Activated naive CD4-positive, alpha-beta T cell treated with anti-CD3 and anti-CD28 coated beads for 36 hours (primary cell): ENCODE measurements around the gene ZDHHC22. TPM values are rescaled to one million over a fixed set of nuclear protein-coding genes. Genes with fewer than 3 reads are reported as not detected.
"Not testable (repeated sequence)": the region's sequence is repeated elsewhere in the genome, so short reads cannot be mapped to it uniquely, and the experiment has no call there.

Experiments used
- CTCF ChIA-PET: fragments of 350-600 bp; sonication (Branson Sonifier 250); formaldehyde crosslinking; loops from one replicate; lab custom pipeline; 2021; ENCODE audit warnings: antibody characterized with exemption; lab: Charles Lee
- DNase-seq: peaks from one replicate; pipeline ENCODE4 v3.0.0-alpha.2; 2020
- H3K27ac Mint-ChIP-seq: one replicate; pipeline ENCODE4 v1.8.0; 2021; ENCODE audit warnings: mild to moderate bottlenecking, mixed read lengths
- H3K27me3 Mint-ChIP-seq: one replicate; pipeline ENCODE4 v1.8.0; 2021; ENCODE audit warnings: low read depth, mixed read lengths
- H3K36me3 Mint-ChIP-seq: one replicate; pipeline ENCODE4 v1.8.0; 2021; ENCODE audit warnings: low read depth, mixed read lengths
- H3K4me1 Mint-ChIP-seq: one replicate; pipeline ENCODE4 v1.8.0; 2021; ENCODE audit warnings: low read depth, mixed read lengths
- H3K4me3 Mint-ChIP-seq: one replicate; pipeline ENCODE4 v1.8.0; 2021; ENCODE audit warnings: mild to moderate bottlenecking, moderate library complexity, mixed read lengths
- H3K9me3 Mint-ChIP-seq: one replicate; pipeline ENCODE4 v1.8.0; 2021; ENCODE audit warnings: mixed read lengths
- intact Hi-C: fragments of 100-400 bp; cut with micrococcal nuclease; formaldehyde crosslinking; loops from one replicate; pipeline ENCODE4 v1.15.1; 2023
- total RNA-seq, 2 experiments: library from RNA; stranded (reverse); gene quantifications; one replicate each; pipeline ENCODE4 v1.2.3, GENCODE V29; 2021

Gene ZDHHC22
- total RNA-seq, 2 experiments from 2014 or later = not detected

DNA sequence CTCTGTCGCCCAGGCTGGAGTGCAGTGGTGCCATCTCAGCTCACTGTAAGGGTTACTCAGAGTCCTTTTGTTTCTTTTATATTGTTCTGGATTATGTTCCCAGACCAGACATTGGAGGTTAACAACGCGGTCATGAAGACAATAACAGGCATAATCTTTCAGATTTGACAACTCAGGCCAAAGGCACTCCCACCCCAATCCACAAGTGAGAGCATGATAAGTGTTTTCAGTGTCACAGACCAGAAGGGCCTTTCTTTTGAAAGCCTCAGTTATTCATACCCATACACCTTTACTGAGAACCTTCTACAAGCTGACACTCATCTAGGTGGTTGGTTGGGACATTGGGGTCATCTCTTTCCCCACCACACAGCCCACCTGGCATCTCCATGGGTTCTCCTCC, 37.1 kb upstream of the ZDHHC22 start:
- CTCF ChIA-PET = interaction anchor here (0.7 to 1.1 kb wide), 2 partner anchors 12 to 26 kb away, joined by 3 read pairs; no protein-coding TSS in a partner anchor
- Mint-ChIP-seq H3K27me3 (peaks cover 31% of the 10 kb centered on the region), H3K27ac (no peak overlapping the region), H3K36me3 (no peaks in the 10 kb centered on the region), H3K4me3 (no peak overlapping the region), H3K4me1 (peaks cover 11% of the 10 kb centered on the region), H3K9me3 (no peaks in the 10 kb centered on the region)
- DNase-seq = no peak
- intact Hi-C loops = no loop called here

DNA sequence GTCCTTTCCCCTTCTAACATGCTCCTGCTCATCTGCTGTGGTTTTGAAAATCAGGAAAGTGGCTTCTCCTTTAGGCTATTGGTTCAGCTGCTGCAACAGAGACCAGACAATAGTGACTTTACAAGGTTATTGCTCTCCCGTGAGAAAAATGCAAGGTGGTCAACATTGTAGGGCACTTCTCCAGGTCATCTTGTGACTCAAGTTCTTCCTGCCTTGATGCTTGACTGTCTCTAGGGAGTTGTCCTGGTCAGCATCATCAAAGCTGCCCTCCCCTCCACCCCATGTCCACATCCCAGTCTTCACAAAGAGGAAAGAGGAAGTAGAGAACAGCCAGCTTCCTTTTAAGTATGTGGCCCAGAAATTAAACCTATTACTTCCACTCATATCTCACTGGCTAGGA, 36.1 kb upstream of the ZDHHC22 start:
- DNase-seq = no peak
- Mint-ChIP-seq H3K27ac (no peak overlapping the region), H3K36me3 (no peaks in the 10 kb centered on the region), H3K27me3 (peaks cover 31% of the 10 kb centered on the region), H3K9me3 (no peaks in the 10 kb centered on the region), H3K4me3 (no peak overlapping the region), H3K4me1 (peaks cover 8% of the 10 kb centered on the region)
- intact Hi-C loops = no loop called here
- CTCF ChIA-PET = interaction anchor here (0.7 kb wide), 1 partner anchor 13 kb away, joined by 3 read pairs; no protein-coding TSS in a partner anchor

DNA sequence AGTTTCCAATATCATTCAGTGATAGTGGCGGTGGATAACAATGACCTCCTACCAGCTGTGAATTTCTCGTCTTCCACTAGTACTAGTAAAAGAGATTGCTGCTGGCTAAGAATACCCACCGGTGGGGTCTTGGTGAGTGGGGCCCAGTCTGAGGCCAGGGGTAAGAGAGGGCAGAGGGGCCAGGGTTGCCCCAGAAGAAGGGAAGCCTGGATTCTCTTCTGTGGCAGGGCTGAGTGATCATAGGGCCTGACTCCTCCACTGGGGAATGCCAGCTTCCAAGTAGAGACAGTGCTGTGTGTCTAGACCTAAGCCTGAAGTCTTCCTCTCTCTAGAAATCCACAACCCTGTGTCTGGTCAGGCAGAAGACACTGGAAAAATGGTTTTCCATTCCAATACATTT, 34.3 kb upstream of the ZDHHC22 start:
- Mint-ChIP-seq H3K9me3 (peaks cover 1% of the 10 kb centered on the region), H3K27me3 (peaks cover 23% of the 10 kb centered on the region), H3K4me3 (no peak overlapping the region), H3K27ac (no peak overlapping the region), H3K4me1 (no peaks in the 10 kb centered on the region), H3K36me3 (no peaks in the 10 kb centered on the region)
- intact Hi-C loops = no loop called here
- no peak for DNase-seq
- CTCF ChIA-PET = no interaction called here

DNA sequence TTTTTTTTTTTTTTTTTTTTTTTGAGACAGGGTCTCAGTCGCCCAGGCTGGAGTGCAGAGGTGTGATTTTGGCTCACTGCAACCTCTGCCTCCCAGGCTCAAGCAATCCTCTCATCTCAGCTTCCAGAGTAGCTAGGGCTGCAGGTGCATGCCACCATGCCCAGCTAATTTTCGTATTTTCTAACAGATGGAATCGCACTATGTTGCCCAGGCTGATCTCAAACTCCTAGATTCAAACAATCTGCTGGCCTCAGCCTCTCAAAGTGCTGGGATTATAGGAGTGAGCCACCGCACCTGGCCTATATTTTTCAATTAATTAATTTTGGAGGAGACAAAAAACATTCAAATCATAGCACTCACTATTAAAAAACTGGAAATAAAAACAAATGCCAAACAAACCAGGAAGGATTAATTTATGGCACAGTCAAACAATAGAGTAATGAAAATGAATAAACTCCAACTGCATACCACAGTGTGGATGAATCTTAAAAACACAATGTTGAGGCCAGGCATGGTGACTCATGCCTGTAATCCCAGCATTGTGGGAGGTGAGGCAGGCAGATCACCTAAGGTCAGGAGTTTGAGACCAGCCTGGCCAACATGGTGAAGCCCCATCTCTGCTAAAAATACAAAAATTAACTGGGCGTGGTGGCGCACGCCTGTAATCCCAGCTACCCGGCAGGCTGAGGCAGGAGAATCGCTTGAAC, 32.5 kb upstream of the ZDHHC22 start:
- H3K4me3 Mint-ChIP-seq, H3K4me1 Mint-ChIP-seq, H3K9me3 Mint-ChIP-seq, DNase-seq, H3K36me3 Mint-ChIP-seq, H3K27ac Mint-ChIP-seq, intact Hi-C loops: not testable (repeated sequence)
- H3K27me3 Mint-ChIP-seq = peaks cover 10% of the 10 kb centered on the region
- CTCF ChIA-PET = interaction anchor here (1.3 kb wide), 1 partner anchor 141 kb away, joined by 4 read pairs; no protein-coding TSS in a partner anchor

DNA sequence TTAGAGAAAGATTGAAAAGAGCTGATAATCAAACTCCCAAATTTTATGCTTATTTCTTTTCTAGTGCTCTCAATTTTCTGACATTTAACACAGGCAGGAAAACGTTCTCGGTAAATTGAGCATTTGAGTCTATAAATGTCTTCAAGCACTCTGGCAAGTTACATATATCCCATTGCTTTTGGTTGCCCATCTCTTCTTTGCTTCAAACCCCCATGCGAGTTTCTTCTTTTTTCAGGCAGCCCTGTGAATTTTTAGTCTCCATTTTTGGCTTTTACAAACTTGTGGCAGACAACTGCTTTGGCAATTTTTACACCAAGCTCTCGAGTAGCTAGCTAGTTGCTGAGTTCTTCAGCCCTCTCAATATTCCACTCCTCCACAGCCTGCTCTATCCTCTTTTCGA, 31.3 kb upstream of the ZDHHC22 start:
- no peak overlapping the region for H3K4me3 Mint-ChIP-seq
- intact Hi-C loops = no loop called here
- CTCF ChIA-PET = interaction anchor here (0.6 to 1.5 kb wide), 4 partner anchors 18 to 772 kb away, joined by 3 to 5 read pairs (median 4); no protein-coding TSS in a partner anchor
- peaks cover 10% of the 10 kb centered on the region for H3K27me3 Mint-ChIP-seq
- no peaks in the 10 kb centered on the region for H3K36me3 Mint-ChIP-seq
- peaks cover 15% of the 10 kb centered on the region for H3K9me3 Mint-ChIP-seq
- no peaks in the 10 kb centered on the region for H3K4me1 Mint-ChIP-seq
- no peak overlapping the region for H3K27ac Mint-ChIP-seq
- no peak for DNase-seq

DNA sequence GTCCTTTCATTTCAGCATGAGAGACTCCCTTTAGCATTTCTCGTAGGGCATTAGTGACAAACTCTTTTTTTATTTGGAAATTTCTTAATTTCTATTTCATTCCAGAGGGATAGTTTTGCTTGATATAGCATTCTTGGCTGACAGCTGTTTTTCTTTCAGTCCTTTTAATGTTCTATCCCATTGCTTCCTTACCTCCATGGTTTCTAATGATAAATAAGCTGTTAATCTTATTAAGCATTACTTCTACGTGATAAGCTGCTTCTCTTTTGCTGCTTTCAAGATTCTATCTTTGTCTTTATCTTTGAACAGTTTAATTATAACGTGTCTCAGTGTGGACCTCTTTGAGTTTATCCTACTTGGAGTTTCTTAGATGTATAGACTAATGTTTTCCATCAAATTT, 28.5 kb upstream of the ZDHHC22 start:
- no peak overlapping the region for H3K27ac Mint-ChIP-seq
- H3K27me3 Mint-ChIP-seq = peaks cover 7% of the 10 kb centered on the region
- H3K4me1 Mint-ChIP-seq = no peaks in the 10 kb centered on the region
- intact Hi-C loops = no loop called here
- H3K36me3 Mint-ChIP-seq = no peaks in the 10 kb centered on the region
- H3K4me3 Mint-ChIP-seq = no peak overlapping the region
- peaks cover 15% of the 10 kb centered on the region for H3K9me3 Mint-ChIP-seq
- DNase-seq = no peak
- CTCF ChIA-PET = no interaction called here

DNA sequence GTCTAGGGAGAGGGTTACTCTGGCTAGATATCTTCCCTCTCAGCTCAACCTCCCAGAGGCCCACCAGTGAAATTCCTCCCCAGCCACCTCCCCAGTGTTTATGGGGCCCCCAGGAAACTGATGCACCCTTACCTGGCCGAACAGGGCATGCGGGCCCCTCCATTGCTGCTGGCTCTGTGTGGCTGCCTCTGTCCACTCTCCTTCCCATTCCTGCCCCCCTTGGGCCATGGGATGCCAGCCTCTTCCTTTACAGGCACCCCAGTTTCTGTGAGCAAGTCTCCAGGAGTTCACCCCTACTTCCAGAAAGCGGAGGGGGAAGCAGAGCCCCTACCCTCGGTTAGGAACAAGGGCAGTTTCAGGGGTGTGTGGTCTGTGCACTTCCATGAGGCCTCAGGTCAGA, 19.4 kb upstream of the ZDHHC22 start:
- Mint-ChIP-seq H3K4me1 (no peaks in the 10 kb centered on the region), H3K27me3 (peaks cover 21% of the 10 kb centered on the region), H3K36me3 (no peaks in the 10 kb centered on the region), H3K27ac (no peak overlapping the region), H3K4me3 (no peak overlapping the region), H3K9me3 (no peaks in the 10 kb centered on the region)
- CTCF ChIA-PET = no interaction called here
- no peak for DNase-seq
- intact Hi-C loops = no loop called here

DNA sequence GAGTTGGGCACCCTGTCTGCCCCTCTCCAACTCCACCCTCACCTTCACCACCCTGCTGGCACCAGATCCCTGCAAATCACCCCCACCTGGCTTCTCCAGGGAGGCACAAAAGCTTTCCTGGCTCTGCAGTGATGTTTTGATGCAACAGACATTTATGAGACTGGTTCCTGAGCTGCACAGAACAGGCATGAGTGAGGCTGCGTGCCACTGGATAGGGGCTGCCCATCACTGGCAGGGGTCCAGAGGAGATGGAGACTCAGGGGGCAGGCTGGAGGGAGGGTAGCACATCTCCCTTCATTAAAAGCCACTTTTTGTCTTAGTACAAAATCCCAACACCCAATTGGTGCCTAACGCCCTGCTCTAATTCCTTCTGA, 17.3 kb upstream of the ZDHHC22 start:
- Mint-ChIP-seq H3K27ac (no peak overlapping the region), H3K36me3 (no peaks in the 10 kb centered on the region), H3K4me3 (no peak overlapping the region), H3K9me3 (no peaks in the 10 kb centered on the region), H3K4me1 (no peaks in the 10 kb centered on the region), H3K27me3 (peaks cover 22% of the 10 kb centered on the region)
- DNase-seq = no peak
- intact Hi-C loops = no loop called here
- CTCF ChIA-PET = no interaction called here

DNA sequence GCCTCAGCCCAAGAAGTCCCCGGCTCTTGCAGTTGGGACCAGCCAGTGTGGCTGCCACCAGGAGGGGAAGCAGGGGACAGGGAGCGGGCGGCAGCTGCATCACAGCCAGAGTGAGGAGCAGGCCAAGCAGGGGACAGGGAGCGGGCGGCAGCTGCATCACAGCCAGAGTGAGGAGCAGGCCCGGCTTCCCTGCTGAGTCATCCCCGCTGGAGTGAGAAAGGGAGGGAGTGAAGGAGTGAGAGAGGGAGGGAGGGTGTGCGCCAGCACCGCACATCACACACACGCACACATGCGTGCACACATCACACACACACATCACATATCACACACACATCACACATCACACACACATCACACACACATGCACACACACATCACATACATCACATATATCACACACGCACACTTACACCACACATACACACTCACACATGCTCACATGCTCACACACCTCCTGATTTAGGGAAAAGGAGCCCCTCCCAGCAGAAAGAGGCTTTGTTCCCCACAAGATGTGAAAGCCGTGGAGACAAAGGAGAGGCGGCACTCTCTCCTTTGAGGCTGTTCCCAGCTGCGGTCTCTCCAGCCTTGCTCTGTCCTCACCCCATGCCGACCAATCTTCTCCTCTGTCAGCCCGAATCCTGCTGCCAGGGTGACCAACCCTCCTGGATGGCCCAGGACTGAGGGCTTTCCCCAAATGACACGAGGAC, 16.7 kb upstream of the ZDHHC22 start:
- Mint-ChIP-seq H3K4me3 (no peak overlapping the region), H3K4me1 (no peaks in the 10 kb centered on the region), H3K36me3 (no peaks in the 10 kb centered on the region), H3K27me3 (peaks cover 25% of the 10 kb centered on the region), H3K27ac (no peak overlapping the region), H3K9me3 (no peaks in the 10 kb centered on the region)
- CTCF ChIA-PET = interaction anchor here (1.6 kb wide), 1 partner anchor 158 kb away, joined by 3 read pairs; no protein-coding TSS in a partner anchor
- intact Hi-C loops = no loop called here
- DNase-seq = no peak

DNA sequence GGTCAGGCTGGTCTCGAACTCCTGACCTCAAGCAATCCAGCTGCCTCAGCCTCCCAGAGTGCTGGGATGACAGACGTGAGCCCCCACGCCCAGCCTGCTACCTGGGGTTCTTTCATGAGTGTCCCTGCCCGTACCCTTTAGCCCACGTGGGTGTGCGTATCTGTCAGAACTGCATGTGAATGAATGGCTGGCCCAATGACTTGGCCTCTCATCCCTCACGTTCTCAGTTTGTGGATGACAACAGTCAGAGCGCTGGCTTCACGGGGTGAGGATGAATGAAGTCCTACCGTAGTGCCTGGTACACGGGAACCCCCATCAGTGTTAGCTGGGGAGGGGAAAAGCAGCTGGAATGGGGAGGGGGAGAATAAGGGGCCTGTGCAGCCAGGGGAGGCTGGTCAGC, 16.1 kb upstream of the ZDHHC22 start:
- CTCF ChIA-PET = interaction anchor here (1.6 kb wide), 1 partner anchor 159 kb away, joined by 3 read pairs; no protein-coding TSS in a partner anchor
- no peak overlapping the region for H3K4me3 Mint-ChIP-seq
- H3K36me3 Mint-ChIP-seq = no peaks in the 10 kb centered on the region
- no peak for DNase-seq
- intact Hi-C loops = no loop called here
- H3K9me3 Mint-ChIP-seq = no peaks in the 10 kb centered on the region
- peaks cover 30% of the 10 kb centered on the region for H3K27me3 Mint-ChIP-seq
- no peak overlapping the region for H3K27ac Mint-ChIP-seq
- H3K4me1 Mint-ChIP-seq = no peaks in the 10 kb centered on the region

DNA sequence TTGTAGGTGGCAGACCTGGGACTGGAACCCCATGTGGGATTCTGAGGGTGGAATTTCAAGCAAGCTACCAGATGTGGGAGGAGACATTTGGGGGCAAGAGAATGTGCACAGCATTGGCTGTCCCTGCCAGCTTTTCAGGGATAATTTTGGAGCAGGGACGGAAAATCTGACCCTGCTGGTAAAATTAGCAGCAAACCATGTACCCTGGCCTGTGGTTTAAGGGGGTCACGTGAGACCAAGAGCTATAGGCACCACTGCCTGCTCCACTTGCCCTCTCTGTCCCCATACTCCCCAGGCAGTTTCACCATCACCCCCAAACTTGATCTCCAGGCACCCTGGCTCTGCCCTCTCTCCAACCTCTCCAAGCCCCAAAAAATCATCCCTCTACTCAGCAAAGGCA, 13.5 kb upstream of the ZDHHC22 start:
- Mint-ChIP-seq H3K9me3 (no peaks in the 10 kb centered on the region), H3K27ac (no peak overlapping the region), H3K4me3 (no peak overlapping the region), H3K36me3 (no peaks in the 10 kb centered on the region), H3K4me1 (no peaks in the 10 kb centered on the region), H3K27me3 (peaks cover 32% of the 10 kb centered on the region)
- CTCF ChIA-PET = interaction anchor here (1.1 to 8.1 kb wide), 2 partner anchors 17 to 160 kb away, joined by 5 to 119 read pairs; no protein-coding TSS in a partner anchor
- no peak for DNase-seq
- intact Hi-C loops = no loop called here

DNA sequence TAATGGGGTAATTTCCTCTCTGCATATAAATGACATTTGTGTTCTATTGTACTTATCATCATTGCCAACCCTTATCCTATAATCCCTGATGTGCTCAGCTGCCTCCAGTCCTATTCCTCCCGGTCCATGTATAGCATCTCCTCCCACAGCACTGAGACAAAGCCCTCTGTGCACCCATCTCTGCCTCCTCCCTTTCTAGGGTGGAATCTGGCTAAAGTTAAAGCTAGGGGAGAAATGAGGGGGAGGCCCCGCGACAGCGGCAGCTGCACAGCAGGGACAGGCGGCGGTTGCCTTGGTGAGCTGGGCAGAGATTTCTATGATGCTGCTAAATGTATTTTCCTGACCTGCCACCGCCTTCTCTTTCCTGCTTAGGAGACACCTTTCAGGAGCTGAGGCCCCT, 12.8 kb upstream of the ZDHHC22 start:
- CTCF ChIA-PET = interaction anchor here (1.1 to 8.1 kb wide), 3 partner anchors 18 to 161 kb away, joined by 4 to 119 read pairs (median 5); no protein-coding TSS in a partner anchor
- H3K27me3 Mint-ChIP-seq = peaks cover 32% of the 10 kb centered on the region
- DNase-seq = no peak
- no peaks in the 10 kb centered on the region for H3K36me3 Mint-ChIP-seq
- H3K9me3 Mint-ChIP-seq = no peaks in the 10 kb centered on the region
- intact Hi-C loops = loop anchor here (5.0 kb wide), 1 partner anchor 398 kb away; no protein-coding TSS in a partner anchor
- H3K27ac Mint-ChIP-seq = no peak overlapping the region
- H3K4me3 Mint-ChIP-seq = no peak overlapping the region
- no peaks in the 10 kb centered on the region for H3K4me1 Mint-ChIP-seq
